Activated CD4-positive, CD25-positive, alpha-beta regulatory T cell treated with anti-CD3 and anti-CD28 coated beads, Interleukin-2, amount 50 U/mL, for 72 hours (primary cell): ENCODE results near the gene IFNK.
"Not testable (repeated sequence)": the region's sequence is repeated elsewhere in the genome, so short reads cannot be mapped to it uniquely, and the experiment has no call there.

Experiments
- DNase-seq: peaks from one replicate; pipeline ENCODE4 v3.0.0; 2021

The IFNK gene

DNA sequence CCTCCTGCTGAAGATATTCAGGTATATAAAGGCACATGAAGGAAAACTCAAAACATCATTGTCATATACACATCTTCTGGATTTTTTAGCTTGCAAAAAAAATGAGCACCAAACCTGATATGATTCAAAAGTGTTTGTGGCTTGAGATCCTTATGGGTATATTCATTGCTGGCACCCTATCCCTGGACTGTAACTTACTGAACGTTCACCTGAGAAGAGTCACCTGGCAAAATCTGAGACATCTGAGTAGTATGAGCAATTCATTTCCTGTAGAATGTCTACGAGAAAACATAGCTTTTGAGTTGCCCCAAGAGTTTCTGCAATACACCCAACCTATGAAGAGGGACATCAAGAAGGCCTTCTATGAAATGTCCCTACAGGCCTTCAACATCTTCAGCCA, at the start of gene IFNK:
Gene IFNK (plus strand): TSS at position 55 of the 400 bp plus-strand sequence. CDS start 47 bp downstream, at position 102.
- no peak for DNase-seq

GRCh38 chr9:27474305-27474704, 49.8 kb upstream of the IFNK start:
- no peak for DNase-seq

DNA sequence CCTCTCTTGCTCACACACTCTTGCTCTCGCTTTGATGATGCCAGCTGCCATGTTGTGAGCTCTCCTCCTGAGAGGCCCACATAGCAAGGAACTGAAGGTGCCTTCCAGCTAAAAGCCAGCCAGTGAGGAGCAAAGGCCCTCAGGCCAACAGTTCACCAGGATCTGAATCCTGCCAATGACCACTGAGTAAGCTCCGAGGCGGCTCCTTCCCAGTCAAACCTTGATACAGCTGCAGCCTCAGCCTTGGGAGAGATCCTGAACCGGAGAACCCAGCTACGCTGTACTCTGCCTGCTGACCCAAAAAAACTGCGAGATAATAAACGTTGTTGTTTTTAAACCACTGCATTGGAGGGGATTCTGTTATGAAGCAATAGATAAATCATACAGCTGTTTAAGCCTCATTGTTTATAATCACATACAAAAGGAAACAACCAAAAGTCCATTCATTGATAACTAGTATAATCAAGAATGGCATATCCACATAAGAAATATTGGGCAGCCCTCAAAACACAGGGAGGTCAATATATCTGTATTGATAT, 49.0 kb upstream of the IFNK start:
- DNase-seq = no peak

DNA sequence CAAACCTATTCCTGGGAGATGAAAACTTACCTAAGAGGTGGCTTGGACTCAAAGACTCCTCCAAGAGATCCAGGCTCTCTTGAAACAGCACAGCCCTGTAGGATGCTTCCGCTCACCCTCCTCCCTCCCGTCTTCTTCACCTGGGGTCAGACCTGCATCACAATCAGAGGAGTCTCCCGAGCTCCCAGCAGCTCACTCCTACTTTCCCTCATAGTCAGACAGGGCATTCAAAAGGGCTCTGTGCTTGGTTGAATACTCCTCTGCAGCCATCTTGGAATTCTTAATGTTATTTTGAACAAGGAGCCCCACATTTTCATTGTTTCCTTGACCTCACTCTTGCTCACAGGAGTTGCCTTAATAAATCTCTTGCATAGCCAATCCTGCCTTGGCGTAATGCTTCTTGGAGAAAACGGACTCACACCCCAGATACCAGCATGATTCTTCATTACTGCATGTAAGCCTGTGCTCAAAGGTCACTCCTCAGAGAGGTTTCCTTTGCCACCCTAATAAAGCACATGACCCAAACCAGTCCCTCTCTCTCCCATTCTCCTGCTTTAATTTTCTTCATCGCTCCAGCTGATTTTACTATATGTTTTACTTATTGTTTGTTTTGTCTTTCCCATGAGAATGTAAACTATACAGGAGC, 47.1 kb upstream of the IFNK start:
- no peak for DNase-seq

DNA sequence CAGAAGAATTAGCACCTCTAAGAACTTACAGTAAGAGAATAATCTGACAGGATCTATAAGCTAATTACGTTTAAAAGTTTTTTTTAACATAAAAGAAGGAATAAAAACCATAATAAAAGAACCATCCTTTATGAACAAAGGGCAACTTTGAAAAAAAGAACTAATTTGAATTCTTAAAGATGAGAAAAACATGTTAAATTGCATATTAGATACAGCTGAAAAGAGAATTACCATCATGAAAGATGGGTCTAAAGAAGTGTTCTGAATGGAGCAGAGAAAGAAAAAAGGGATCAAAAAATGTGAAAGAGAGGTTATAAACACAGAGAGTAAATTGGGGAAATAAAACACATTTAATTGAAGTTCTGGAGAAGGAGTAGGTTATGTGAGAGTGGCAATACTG, 45.8 kb upstream of the IFNK start:
- DNase-seq = no peak

DNA sequence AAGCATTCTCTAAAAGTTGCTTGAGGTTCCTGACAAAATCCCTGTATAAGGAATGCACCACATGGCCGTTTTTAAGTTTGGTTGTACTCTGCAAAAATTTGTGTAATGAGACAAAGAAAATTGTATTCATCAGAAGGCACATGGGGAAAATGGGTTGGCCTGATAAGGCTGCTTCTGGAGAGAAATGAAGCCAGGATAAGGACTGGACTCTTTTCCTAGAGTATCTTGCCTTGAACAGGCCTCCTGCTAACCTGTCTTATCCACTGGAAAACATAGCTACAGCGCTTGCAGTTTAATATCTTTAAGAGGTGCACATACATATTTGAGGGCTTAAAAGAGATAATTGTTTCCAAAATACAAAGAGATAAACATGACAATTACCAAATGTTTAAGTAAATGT, 41.4 kb upstream of the IFNK start:
- no peak for DNase-seq

- no peak for DNase-seq
These were observed 40.5 kb upstream of the IFNK start for GRCh38 chr9:27483576-27483975.

- no peak for DNase-seq
These were observed 38.9 kb upstream of the IFNK start for GRCh38 chr9:27485158-27485557.

GRCh38 chr9:27487128-27487640, 36.9 kb upstream of the IFNK start:
- no peak for DNase-seq

- DNase-seq = no peak
These were observed 36.2 kb upstream of the IFNK start for GRCh38 chr9:27487927-27488326.

- DNase-seq = no peak
These were observed 34.8 kb upstream of the IFNK start for GRCh38 chr9:27489087-27489876.

- DNase-seq = no peak
These were observed 32.9 kb upstream of the IFNK start for GRCh38 chr9:27491154-27491553.

GRCh38 chr9:27495480-27496134, 28.5 kb upstream of the IFNK start:
- DNase-seq = no peak

- DNase-seq = no peak
These were observed 28.0 kb upstream of the IFNK start for GRCh38 chr9:27496135-27496504.

DNA sequence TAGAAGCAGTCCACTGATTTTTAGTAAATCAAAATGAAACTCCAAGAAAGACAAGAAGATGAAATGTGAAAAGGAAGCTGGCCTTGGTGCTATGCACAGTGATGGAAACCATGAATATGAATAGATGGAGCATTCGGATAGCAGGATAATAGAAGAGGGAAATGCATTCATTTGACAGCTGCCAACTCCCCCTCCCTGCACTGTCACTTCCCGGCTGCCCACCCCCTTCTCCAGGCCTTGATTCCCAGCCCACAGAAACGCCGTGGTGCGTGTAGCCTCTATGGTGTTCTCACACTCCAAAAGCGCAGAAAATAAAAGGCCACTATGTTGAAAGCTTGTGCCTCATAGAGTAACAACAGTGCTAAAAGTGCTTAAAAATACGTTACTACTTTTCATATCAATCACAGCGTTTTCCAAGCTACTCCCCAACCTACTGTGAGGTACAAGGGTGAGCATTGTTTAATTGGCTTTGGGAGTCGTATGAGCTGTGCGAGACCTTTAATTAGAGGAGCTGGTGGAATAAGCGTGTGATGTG, 26.1 kb upstream of the IFNK start:
- DNase-seq = no peak

- no peak for DNase-seq
These were observed 24.6 kb upstream of the IFNK start for GRCh38 chr9:27499451-27499850.

DNA sequence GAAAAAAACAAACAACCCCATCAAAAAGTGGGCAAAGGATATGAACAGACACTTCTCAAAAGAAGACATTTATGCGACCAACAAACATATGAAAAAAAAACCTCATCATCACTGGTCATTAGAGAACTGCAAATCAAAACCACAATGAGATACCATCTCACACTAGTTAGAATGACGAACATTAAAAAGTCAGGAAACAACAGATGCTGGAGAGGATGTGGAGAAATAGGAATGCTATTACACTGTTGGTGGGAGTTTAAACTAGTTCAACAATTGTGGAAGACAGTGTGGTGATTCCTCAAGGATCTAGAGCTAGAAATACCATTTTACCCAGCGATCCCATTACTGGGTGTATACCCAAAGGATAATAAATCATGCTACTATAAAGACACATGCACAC, 23.2 kb upstream of the IFNK start:
- not testable (repeated sequence) for DNase-seq

- DNase-seq = no peak
These were observed 20.5 kb upstream of the IFNK start for GRCh38 chr9:27503623-27504022.

GRCh38 chr9:27504259-27504658, 19.8 kb upstream of the IFNK start:
- no peak for DNase-seq

DNA sequence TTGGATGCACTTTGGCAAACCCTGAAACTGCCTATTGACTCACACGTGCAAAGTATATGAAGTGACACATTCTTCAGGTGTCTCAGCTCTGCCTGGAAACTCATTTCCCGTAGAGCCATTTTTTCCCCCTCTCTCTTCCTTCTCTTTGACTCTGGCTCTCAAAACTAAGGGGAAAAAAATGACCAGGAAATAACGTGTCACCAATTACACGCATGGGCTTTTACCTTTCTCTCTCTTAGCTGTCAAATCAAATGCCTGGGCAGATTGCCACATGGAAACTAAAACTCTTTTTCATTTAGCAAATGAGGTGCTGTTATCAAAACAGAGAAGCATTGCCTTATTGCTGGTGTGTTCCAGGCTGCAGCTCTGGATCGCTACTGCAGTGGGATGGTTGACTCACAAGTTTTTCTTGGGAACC, 18.3 kb upstream of the IFNK start:
- no peak for DNase-seq

DNA sequence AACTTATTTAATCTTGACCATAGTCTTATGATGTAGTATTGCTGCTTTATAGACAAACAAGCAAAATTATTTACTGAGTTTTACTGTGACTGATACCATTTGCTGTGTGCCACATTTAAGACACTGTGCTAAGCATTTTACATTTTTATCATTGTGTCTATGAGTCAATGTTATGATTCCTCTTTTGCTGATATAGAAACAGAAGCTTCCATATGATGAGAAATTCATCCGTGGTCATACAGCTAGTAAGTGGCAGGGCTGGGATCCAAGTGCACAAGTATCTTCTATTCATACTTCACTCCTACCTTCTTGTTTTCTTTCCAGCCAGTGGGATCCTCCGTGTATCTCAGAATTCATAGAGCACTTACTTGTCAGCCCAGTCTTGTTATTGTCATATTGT, 17.1 kb upstream of the IFNK start:
- no peak for DNase-seq

DNA sequence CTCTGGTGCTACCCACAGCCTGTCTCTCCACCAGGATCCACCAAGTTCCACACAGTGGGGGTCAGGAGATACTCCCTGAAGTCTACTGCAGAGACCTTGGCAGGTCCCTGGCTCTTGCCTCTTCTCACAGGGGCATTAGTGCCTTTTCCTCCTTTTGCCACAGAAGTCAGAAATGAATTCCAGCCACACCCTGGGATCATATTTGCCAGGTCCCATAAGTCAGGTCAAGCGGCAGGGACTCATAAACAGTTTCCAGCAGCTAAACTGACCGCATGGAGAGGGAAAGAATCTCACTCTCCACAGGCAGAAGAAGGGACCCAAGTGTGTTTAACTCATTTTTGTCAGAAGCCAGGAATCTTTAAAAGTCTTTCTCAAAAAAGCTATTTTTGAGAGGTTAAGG, 13.3 kb upstream of the IFNK start:
- DNase-seq = no peak

DNA sequence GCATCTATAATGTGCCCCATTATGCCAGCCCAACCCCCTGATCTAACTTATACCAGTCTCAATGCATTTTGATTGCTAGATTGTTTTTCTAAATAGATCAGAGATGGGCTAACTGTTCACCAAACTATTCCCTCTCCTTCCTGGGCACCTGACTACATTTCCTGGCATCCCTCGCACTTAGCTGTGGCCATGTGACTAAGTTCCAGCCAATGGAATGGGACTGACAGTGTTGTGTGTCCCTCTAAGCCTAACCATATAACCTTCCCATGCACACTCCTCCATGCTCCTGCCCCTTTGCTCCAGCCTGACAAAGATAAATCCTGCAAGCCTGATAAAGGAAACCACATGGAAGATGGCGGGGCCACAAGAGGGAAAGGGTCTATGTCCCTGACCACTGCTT, 12.3 kb upstream of the IFNK start:
- DNase-seq = no peak
